Endothelial cell of umbilical vein (primary cell): ENCODE results near the gene SPAG16. TPM values are rescaled to one million over a fixed set of nuclear protein-coding genes. Genes with fewer than 3 reads are reported as not detected.

Experiments
- BruUV-seq: library from RNA; stranded (reverse); fragments of 400-500 nt; replicated peaks from 2 replicates; lab custom pipeline; 2021; lab: Mats Ljungman, UMichigan
- CTCF ChIA-PET: fragments of 300-600, 350-600 bp; sonication (Branson Sonifier 250); formaldehyde crosslinking; loops from one replicate; lab custom pipeline; 2021; ENCODE audit warnings: antibody characterized with exemption, inconsistent platforms; lab: Charles Lee
- POLR2A ChIA-PET: fragments of 300-600, 350-600 bp; sonication (Branson Sonifier 250); formaldehyde crosslinking; loops from one replicate; lab custom pipeline; 2021; ENCODE audit warnings: antibody characterized with exemption, inconsistent platforms; lab: Charles Lee
- DNase-seq: peaks from one replicate; pipeline ENCODE4 v3.0.0-alpha.2; 2011; ENCODE audit warnings: low read depth, low spot score
- FAIRE-seq: peaks from 2 replicates; lab custom pipeline; 2011; peaks lifted over from hg19 to GRCh38; lab: Jason Lieb, UNC
- H2AFZ ChIP-seq: 2 replicates; pipeline ENCODE4 v1.6.0; 2012; ENCODE audit warnings: low read depth, low read length, control low read depth, inconsistent platforms
- H3K27ac ChIP-seq: 2 replicates; pipeline ENCODE4 v1.5.1; 2011; ENCODE audit warnings: low read depth, mild to moderate bottlenecking, control low read depth, low read length, moderate library complexity; ENCODE audit not compliant: insufficient read depth
- H3K27me3 ChIP-seq, 2 experiments: 2 replicates each; pipeline versions ENCODE4 v1.6.0 to v1.6.1; 2011; ENCODE audit warnings: low read length in 2 of 2, mixed read lengths in 1 of 2; ENCODE audit not compliant: control insufficient read depth in 2 of 2, insufficient read depth in 2 of 2
- H3K36me3 ChIP-seq, 2 experiments: 2 replicates in 1 of 2; 3 replicates in 1 of 2; pipeline ENCODE4 v1.5.1; 2011; ENCODE audit warnings: low read length in 2 of 2, mild to moderate bottlenecking in 1 of 2, moderate library complexity in 1 of 2; ENCODE audit not compliant: control insufficient read depth in 2 of 2, insufficient read depth in 2 of 2; ENCODE audit errors: extremely low read depth in 1 of 2
- H3K4me1 ChIP-seq: 3 replicates; pipeline ENCODE4 v1.5.1; 2011; ENCODE audit warnings: mild to moderate bottlenecking, low read length; ENCODE audit not compliant: control insufficient read depth, insufficient read depth; ENCODE audit errors: extremely low read depth
- H3K4me2 ChIP-seq: 2 replicates; pipeline ENCODE4 v1.6.1; 2011; ENCODE audit warnings: low read length, control low read depth, mixed read lengths; ENCODE audit not compliant: insufficient read depth
- H3K4me3 ChIP-seq, 3 experiments: fragments of 200-600 bp in 1 of 3; sonication (generic), shearing (Covaris generic) in 1 of 3; replicated peaks in 1 of 3; 2 replicates each; pipeline ENCODE4 v1.5.1; 2011 to 2016; ENCODE audit warnings: control low read depth in 3 of 3, low read length in 3 of 3, mild to moderate bottlenecking in 2 of 3, inconsistent platforms in 1 of 3, low read depth in 1 of 3, moderate library complexity in 1 of 3; ENCODE audit not compliant: insufficient read depth in 1 of 3
- H3K79me2 ChIP-seq: 2 replicates; pipeline ENCODE4 v1.6.0; 2012; ENCODE audit warnings: low read length, inconsistent platforms; ENCODE audit not compliant: control insufficient read depth, insufficient read depth
- H3K9ac ChIP-seq: replicated peaks from 2 replicates; pipeline ENCODE3; 2011; ENCODE audit warnings: low read length, control low read depth; ENCODE audit not compliant: insufficient read depth; ENCODE audit errors: extremely low read depth
- H3K9me1 ChIP-seq: replicated peaks from 3 replicates; pipeline ENCODE4 v1.6.0; 2011; ENCODE audit warnings: mild to moderate bottlenecking, low read length; ENCODE audit not compliant: control insufficient read depth, insufficient read depth; ENCODE audit errors: extremely low read depth
- H3K9me3 ChIP-seq: replicated peaks from 2 replicates; pipeline ENCODE4 v1.5.1; 2012; ENCODE audit warnings: low read length, inconsistent platforms; ENCODE audit not compliant: control insufficient read depth, insufficient read depth
- H4K20me1 ChIP-seq: replicated peaks from 2 replicates; pipeline ENCODE3; 2011; ENCODE audit warnings: mild to moderate bottlenecking, low read length; ENCODE audit not compliant: control insufficient read depth, insufficient read depth; ENCODE audit errors: extremely low read depth
- CTCF ChIP-seq, 2 donors: IDR thresholded peaks; 1 replicate in 1 of 2; 2 replicates in 1 of 2; pipeline ENCODE4 v1.5.1; 2011; ENCODE audit warnings: low read length in 2 of 2, mild to moderate bottlenecking in 2 of 2, moderate library complexity in 2 of 2, control low read depth in 1 of 2, inconsistent platforms in 1 of 2, low read depth in 1 of 2; ENCODE audit not compliant: insufficient read depth in 1 of 2; ENCODE audit errors: extremely low read depth in 1 of 2
- EZH2 ChIP-seq: IDR thresholded peaks from 2 replicates; pipeline ENCODE4 v1.6.1; 2012; ENCODE audit warnings: borderline replicate concordance, low read depth, mild to moderate bottlenecking, moderate library complexity, low read length, inconsistent platforms; ENCODE audit not compliant: severe bottlenecking
- FOS ChIP-seq: IDR thresholded peaks from 2 replicates; pipeline ENCODE4 v1.6.1; 2011; ENCODE audit warnings: mild to moderate bottlenecking, low read length, moderate library complexity, borderline replicate concordance; ENCODE audit not compliant: insufficient read depth
- GATA2 ChIP-seq: IDR thresholded peaks from 2 replicates; pipeline ENCODE4 v1.7.0; 2011; ENCODE audit warnings: low read depth, mild to moderate bottlenecking, moderate library complexity, mixed read lengths, low read length; ENCODE audit not compliant: insufficient read length, insufficient read depth
- JUN ChIP-seq: IDR thresholded peaks from 2 replicates; pipeline ENCODE4 v1.6.1; 2011; ENCODE audit warnings: borderline replicate concordance, low read depth; ENCODE audit not compliant: insufficient read length, insufficient read depth
- MAX ChIP-seq: IDR thresholded peaks from 2 replicates; pipeline ENCODE4 v1.6.1; 2011; ENCODE audit not compliant: insufficient read depth, insufficient read length
- MYC ChIP-seq: IDR thresholded peaks from one replicate; pipeline ENCODE4 v1.6.1; 2011; ENCODE audit warnings: mild to moderate bottlenecking, low read depth, low read length
- POLR2A ChIP-seq: IDR thresholded peaks from 2 replicates; pipeline ENCODE4 v1.6.1; 2012; ENCODE audit warnings: low read depth, mild to moderate bottlenecking, control low read depth, low read length
- POLR2AphosphoS5 ChIP-seq: IDR thresholded peaks from 2 replicates; pipeline ENCODE4 v1.6.1; 2012; ENCODE audit warnings: low read depth, mild to moderate bottlenecking, control low read depth, low read length, moderate library complexity; ENCODE audit not compliant: insufficient read depth
- dilution Hi-C: fragments of 300-500 bp; cut with MboI; formaldehyde crosslinking; loops from one replicate; pipeline ENCODE4 v1.15.0; 2019; ENCODE audit warnings: low sequenced_read_pairs; ENCODE audit not compliant: extremely low pct_ligation_motif_present
- intact Hi-C: fragments of 100-400 bp; cut with micrococcal nuclease; formaldehyde crosslinking; loops from one replicate; pipeline ENCODE4 v1.10.0; 2022
- polyA plus RNA-seq, 4 experiments: library from polyadenylated mRNA; depleted of rRNA in 3 of 4; stranded (reverse) in 3 of 4; unstranded in 1 of 4; fragments of >200 nt; gene quantifications; 2 replicates each; pipeline versions ENCODE4 v1.2.1 to v1.2.3, GENCODE V29; 2011 to 2012; ENCODE audit warnings: missing spikeins in 1 of 4
- total RNA-seq: library from RNA; stranded (reverse); gene quantifications from 2 replicates; pipeline ENCODE4 v1.2.3, GENCODE V29; 2021

SPAG16 gene
- total and polyA plus RNA-seq, 2 donors (not counting 3 experiments of a cell fraction or from before 2014, with no cell fraction given): 4.0 to 7.7 TPM

DNA sequence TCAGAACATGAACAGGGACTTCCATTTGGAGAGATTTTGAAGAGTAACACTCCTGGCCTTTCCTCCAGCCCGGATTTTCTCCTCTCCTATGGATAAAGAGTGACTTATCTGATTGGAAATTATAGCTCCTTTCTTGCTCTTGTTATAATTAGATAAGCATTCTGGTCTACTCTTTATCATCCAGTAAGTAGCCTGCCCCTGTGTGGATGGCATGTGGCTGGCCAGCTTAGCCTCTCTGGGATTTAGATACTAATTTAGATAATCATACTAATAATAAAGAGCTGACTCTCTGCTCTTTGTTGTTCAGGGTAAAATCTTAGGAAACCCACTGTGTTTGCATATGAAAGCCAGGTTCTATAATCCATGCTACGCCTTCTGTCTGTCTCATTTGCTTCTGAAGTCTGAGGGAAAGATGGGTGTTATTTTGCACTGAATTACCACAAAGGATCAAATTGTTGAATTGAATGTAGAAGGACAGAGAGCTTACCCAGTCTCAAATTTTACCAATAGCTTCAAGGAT lies 438.8 kb downstream of the SPAG16 start:
- no peak for TF ChIP-seq POLR2A
- no peak for TF ChIP-seq JUN
- TF ChIP-seq GATA2: no peak
- no peak for TF ChIP-seq MAX
- TF ChIP-seq CTCF (IDR thresholded peaks at IDR 0.05; ENCODE audit: extremely low read depth in 1 of 2, insufficient read depth in 1 of 2, low read depth in 1 of 2, low read length in 2 of 2): no peak
- no peak for TF ChIP-seq POLR2AphosphoS5
- TF ChIP-seq FOS: no peak
- TF ChIP-seq MYC: no peak
- no peak for TF ChIP-seq EZH2
- H3K27me3 ChIP-seq: no peaks in the 10 kb centered on the region
- intact Hi-C loops (no loop called here), dilution Hi-C loops (no loop called here)
- H2AFZ ChIP-seq: no peak overlapping the region
- no peaks in the 10 kb centered on the region for H3K79me2 ChIP-seq
- BruUV-seq: no TSS peak
- no peak overlapping the region for H3K27ac ChIP-seq
- DNase-seq (no peak), FAIRE-seq (no peak)
- no peak overlapping the region for H3K4me2 ChIP-seq
- H3K9me1 ChIP-seq: no peaks in the 10 kb centered on the region
- no peak overlapping the region for H3K9ac ChIP-seq
- ChIA-PET POLR2A (no interaction called here), CTCF (no interaction called here)
- H3K9me3 ChIP-seq: peaks cover under 1% of the 10 kb centered on the region
- no peak overlapping the region for H3K4me3 ChIP-seq
- H4K20me1 ChIP-seq: no peaks in the 10 kb centered on the region
- H3K36me3 ChIP-seq: no peaks in the 10 kb centered on the region
- no peaks in the 10 kb centered on the region for H3K4me1 ChIP-seq
